Ovary (tissue), 3 donors: Measurements from ENCODE around the gene MEGF6.

Experiments used
- EP300 ChIP-seq: sonication (generic); formaldehyde crosslinking; IDR thresholded peaks from one replicate; pipeline ENCODE4 v1.6.1; 2017; ENCODE audit warnings: antibody characterized with exemption
- POLR2A ChIP-seq: fragments of 450-650 bp; IDR thresholded peaks from one replicate; pipeline ENCODE4 v1.6.1; 2017; ENCODE audit warnings: antibody characterized with exemption, mild to moderate bottlenecking, moderate library complexity
- TF ChIP-seq, protein P1 (sequence below), 3 donors: fragments of 450-650 bp in 2 of 3; fragments of 200-600 bp in 1 of 3; IDR thresholded peaks; one replicate each; pipeline versions ENCODE4 v1.5.1 to v1.8.0; 2016 to 2022; ENCODE audit warnings: antibody characterized with exemption in 3 of 3, mild to moderate bottlenecking in 1 of 3
- donor health status: DM: no; HTN: no; CAD: no.

DNA sequence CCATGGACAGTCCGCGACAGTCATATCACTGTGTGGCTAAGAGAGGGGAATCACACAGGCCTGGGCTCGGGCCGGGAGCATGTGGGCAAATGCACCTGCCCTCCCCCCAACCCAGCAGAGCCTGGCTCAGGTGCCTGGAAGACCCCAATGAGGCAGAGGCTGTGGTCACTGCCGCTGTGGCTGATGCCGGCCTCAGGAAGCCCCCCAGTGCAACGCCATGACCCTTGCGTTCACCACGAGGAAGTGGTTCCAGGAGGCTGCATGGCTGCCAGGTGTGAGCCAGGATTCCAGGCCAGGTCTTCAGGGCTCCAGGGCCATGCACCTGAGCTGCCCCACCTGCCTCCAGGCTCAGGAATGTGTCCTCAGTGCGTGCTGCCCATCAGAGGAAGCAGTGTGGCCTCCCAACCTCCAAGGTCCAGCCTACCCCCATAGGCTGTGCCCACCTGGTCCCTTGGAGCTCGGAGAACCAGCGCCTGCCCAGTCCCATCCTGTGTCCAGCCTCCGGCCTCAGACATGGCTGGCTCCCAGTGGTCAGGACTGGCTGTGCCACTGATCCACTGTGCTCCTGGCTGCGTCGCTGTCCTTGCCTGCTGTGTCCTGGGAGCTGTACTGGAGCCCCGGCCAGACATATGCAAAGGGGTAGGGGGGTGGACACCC, 148.8 kb downstream of the MEGF6 start:
- TF ChIP-seq, protein P1, sequence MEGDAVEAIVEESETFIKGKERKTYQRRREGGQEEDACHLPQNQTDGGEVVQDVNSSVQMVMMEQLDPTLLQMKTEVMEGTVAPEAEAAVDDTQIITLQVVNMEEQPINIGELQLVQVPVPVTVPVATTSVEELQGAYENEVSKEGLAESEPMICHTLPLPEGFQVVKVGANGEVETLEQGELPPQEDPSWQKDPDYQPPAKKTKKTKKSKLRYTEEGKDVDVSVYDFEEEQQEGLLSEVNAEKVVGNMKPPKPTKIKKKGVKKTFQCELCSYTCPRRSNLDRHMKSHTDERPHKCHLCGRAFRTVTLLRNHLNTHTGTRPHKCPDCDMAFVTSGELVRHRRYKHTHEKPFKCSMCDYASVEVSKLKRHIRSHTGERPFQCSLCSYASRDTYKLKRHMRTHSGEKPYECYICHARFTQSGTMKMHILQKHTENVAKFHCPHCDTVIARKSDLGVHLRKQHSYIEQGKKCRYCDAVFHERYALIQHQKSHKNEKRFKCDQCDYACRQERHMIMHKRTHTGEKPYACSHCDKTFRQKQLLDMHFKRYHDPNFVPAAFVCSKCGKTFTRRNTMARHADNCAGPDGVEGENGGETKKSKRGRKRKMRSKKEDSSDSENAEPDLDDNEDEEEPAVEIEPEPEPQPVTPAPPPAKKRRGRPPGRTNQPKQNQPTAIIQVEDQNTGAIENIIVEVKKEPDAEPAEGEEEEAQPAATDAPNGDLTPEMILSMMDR (IDR thresholded peaks at IDR 0.05) = no peak
- TF ChIP-seq POLR2A = no peak
- no peak for TF ChIP-seq EP300
